ENCODE data around the gene RYR3.

DNA sequence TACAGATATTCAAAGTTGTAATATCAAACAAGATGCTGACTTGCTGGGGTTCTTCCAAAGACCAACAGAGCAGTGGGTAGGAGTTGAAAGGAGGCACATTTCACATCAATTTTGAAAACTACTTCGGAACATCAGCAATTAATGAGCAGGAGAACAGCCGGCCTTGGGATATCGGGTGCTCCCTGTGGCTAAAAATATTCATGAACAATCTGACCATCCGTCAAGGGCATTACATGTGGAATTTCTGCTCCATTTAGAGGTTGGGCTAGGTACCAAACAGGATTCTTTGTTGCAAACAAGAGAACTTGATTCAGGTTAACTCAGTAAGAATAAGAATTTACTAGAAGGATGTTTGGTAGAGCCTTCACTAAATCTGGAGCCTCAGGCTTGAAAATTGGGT lies 223.9 kb downstream of the RYR3 start:
- TF ChIP-seq, protein P1, sequence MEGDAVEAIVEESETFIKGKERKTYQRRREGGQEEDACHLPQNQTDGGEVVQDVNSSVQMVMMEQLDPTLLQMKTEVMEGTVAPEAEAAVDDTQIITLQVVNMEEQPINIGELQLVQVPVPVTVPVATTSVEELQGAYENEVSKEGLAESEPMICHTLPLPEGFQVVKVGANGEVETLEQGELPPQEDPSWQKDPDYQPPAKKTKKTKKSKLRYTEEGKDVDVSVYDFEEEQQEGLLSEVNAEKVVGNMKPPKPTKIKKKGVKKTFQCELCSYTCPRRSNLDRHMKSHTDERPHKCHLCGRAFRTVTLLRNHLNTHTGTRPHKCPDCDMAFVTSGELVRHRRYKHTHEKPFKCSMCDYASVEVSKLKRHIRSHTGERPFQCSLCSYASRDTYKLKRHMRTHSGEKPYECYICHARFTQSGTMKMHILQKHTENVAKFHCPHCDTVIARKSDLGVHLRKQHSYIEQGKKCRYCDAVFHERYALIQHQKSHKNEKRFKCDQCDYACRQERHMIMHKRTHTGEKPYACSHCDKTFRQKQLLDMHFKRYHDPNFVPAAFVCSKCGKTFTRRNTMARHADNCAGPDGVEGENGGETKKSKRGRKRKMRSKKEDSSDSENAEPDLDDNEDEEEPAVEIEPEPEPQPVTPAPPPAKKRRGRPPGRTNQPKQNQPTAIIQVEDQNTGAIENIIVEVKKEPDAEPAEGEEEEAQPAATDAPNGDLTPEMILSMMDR (IDR thresholded peaks at IDR 0.05) = no peak
- TF ChIP-seq POLR2A (IDR thresholded peaks at IDR 0.05) = no peak
